Measurements from ENCODE around the gene KMT2B.

Gene KMT2B

DNA sequence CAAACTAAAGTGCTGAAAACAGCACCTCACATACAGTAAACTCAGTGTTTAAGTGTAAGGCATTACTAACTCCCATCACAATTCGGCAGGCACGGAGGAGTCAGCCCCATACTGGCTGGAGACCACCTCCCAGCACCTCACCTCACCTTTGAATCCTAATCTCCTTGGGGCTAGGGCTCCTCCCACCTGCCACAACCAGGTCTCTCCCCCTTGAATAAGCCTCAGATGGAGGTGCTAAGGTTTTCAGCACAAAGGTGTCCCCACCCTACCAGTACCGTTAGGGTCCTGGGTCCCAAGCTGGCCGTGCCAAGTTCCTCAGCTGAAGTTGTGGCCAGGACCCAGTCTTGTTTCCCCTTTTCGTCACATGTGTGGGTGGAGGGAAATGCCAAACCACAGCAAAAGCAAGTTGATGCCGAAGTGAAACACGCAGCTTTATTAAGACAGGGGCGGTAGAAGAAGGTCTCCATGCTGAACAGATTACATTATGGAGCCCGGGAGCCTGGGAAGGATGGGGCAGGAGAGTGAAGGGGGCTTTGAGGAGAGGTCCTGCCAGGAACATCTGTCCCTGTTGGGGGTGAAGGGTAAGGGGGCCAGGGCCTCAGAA, 24.4 kb downstream of the KMT2B start, which contains the start of gene IGFLR1:
Gene IGFLR1, minus strand, starts transcription at position 332 of the 604 bp plus-strand sequence. CDS start 1,272 bp downstream, outside the sequence.
- no peak for DNase-seq (ENCODE audit: low spot score)

DNA sequence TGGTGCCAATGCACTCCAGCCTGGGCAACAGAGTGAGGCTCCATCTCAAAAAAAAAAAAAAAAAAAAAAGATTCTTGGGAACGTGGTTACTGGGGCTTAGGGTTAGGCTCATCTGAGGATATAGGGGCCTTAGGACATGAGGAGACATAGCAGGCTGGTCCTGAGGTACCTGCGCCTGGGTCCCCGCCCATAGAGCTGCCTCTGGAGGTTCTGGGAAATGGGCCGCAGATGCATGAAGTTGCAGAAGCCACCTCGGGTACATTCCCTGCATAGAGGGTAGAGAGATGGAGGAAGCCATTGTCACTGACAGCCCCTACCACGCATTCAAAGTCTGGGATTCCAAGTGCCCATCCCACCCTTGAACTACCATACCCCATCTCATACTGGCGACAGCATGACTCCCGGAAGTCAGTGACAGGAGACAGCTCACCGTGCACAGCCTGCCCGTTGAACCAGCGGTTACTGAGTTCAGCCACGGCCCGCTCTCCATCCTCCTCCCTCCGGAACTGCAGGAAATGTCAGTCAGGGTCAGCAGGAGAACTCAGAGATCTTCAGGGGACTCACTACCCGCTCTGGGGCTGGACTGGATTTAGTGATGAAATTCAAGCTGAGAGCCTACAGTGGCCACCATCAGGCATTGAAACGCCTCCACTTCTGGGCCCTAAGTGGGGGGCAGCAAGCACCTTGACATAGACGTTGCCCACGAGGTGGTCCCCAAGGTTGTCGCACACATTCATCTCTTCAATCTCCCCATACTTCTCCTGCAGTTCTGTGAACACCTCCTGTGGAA, 26.0 kb downstream of the KMT2B start:
- no peak for DNase-seq (ENCODE audit: low spot score)

DNA sequence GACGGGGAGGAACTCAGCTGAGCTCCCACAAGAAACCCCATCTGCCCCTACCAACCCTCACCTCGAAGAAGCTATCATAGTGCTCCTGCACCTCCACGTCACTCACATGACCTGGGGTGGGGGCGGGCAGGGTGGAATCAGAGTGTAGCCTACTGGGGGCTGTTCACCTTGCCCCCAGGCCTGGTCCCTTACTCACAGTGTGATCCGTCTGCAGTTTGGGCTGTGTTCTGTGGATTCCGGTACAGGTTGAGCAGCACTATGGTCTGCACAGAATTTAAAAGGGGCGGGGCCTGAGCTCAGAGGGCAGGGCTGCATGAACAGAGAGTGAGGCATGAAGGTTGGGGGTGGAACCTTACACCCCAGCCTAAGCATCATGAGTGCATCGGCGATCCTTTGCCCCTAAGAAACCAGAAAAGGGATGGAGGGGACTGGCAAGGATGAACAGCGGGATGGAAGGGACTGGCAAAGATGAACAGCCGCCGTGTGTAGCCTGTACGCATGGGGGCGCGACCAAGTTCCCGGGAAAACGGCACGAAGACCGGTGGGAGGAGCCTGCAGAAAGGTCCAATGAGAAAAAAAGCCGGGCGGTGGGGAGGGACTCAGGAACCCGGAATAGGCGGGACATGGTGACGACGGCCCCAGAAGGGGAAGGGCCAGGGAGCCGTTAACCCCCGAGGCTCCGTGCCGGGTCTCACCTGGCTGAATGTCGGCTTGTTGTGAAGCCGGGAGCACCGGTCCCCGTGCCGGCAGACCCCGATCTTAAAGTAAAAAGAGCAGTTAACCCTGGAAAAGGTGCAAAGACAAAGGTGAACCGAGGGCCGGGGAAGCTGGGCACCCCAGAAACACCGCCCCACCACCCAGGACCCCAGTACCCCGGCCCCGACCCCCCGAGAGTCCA, 26.9 kb downstream of the KMT2B start:
- DNase-seq (ENCODE audit: low spot score), result peak; percentile 87

DNA sequence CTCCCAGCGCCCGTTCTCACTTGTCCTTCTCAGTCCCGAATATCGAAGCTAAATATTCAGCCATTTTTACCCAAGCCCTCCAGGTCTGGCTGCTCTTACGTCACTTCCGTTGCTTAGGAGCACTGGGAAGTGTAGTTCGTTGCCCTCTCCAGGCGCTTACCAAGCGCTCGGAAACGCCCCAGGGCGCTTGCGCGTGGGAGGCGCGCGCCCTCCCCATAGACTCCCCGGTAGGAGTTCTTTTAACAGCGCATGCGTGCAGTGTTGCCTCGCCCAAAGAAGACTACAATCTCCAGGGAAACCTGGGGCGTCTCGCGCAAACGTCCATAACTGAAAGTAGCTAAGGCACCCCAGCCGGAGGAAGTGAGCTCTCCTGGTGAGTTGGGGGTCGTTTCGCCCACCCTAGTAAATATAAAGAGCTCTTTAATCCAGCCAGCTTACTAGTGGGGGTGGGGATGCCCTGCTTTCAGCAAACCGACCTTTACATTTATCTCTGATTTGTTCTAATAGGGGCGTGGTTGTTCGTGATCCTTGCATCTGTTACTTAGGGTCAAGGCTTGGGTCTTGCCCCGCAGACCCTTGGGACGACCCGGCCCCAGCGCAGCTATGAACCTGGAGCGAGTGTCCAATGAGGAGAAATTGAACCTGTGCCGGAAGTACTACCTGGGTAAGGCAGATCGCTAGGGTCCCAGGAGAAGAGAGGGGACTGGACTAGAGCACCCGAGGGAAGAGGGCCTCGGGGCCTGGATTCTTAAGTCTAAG, 27.7 kb downstream of the KMT2B start, which contains the start of the genes PSENEN and U2AF1L4:
Gene PSENEN, plus strand, starts transcription at position 324 of the 759 bp plus-strand sequence. Its CDS starts 280 bp downstream, at position 604.
Gene U2AF1L4, minus strand, starts transcription at position 91 of the 759 bp plus-strand sequence. Its CDS starts 27 bp downstream, at position 64.
- DNase-seq (ENCODE audit: low spot score), result peak; percentile 93

DNA sequence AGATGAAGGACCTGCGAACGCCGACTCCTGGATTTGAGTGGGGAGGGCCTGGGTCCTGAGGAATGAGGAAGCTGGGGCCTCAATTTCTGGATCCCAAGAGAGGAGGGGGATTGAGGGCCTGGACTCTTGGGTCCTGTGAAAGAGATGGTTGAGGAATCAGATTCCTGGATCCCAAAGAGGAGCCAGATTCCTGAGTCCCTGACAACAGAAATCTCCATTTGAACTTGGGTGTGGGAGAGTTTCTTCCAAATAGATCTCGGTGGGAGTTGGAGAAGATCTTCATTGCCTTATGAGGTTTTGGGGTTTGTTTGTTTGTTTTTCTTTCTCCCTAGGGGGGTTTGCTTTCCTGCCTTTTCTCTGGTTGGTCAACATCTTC, 28.3 kb downstream of the KMT2B start:
- no peak for DNase-seq (ENCODE audit: low spot score)

DNA sequence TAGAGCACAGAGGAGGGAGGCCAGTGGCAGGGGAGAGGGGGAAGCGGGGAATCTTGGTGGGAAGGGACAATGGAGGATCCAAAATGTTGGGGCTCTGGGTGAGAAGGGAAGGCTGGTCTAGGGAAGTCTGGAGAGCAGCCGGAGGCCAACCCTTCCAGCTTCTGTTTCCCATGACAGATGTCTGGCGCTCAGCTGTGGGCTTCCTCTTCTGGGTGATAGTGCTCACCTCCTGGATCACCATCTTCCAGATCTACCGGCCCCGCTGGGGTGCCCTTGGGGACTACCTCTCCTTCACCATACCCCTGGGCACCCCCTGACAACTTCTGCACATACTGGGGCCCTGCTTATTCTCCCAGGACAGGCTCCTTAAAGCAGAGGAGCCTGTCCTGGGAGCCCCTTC, 28.7 kb downstream of the KMT2B start:
- DNase-seq (ENCODE audit: low spot score), result no peak

DNA sequence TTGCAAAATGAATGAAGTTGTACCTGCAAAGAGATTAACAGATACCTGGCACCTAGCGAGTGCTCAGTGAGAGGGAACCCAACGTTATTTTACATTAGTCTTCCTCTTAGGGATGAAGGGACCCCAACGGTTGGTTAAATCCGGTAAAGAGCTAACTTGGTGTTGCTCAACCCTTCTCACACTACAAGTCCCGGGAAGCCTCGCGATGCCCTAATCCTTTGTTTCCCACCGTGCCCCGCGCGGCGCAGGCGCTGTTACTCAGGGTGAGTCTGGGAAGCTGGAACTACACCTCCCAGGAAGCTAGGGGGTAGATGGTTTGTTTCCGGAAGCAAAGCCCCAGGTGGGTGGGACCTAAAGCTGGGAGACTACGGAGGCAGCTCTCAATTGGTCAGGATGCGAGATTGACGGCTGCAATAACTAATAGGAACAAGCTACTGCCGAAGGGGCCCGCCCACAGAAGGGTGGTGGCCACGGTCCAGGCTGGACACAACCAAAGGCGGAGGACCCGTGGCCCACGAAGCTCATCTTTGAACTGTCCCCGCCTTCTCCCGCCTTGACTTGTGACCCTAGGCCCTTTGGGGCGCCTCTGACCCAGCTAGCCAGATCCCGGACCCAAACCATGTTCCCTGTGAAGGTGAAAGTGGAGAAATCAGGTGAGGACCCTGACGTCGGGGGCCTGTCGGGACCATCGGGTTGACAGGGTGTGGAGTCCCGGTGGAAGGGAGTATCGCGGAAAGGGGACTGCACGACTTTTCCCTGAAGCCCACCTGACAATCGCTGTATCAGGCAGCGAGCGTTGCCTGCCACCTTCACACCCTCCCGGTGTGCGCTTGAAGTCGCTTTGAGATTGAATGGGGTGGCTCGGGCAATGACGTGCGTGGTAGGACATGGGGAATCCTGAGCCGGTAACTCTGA, 30.6 kb downstream of the KMT2B start, which contains the start of gene LIN37:
Gene LIN37, plus strand, starts transcription at position 471 of the 915 bp plus-strand sequence. Its CDS starts 149 bp downstream, at position 620.
- peak; percentile 98 for DNase-seq (ENCODE audit: low spot score)

DNA sequence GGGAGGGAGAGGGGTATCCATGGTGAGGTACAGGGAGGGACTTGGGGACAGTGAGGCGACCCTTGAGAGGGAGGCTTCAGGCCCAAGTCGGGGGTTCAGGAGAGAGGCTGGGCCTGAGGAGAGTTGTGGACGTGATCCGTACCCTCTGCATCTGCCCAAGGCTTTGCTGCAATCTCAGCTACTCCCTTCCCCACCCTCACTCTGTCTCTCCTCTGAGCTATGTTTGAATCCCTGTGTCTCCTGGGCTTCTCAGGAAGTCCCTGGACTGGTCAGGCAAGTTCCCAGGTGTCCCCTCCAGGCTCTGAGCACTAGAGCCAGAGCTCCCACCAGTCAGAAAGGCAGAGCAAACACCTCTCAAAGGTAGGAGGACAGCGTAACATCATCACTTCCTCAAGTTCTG, 32.4 kb downstream of the KMT2B start:
- no peak for DNase-seq (ENCODE audit: low spot score)

DNA sequence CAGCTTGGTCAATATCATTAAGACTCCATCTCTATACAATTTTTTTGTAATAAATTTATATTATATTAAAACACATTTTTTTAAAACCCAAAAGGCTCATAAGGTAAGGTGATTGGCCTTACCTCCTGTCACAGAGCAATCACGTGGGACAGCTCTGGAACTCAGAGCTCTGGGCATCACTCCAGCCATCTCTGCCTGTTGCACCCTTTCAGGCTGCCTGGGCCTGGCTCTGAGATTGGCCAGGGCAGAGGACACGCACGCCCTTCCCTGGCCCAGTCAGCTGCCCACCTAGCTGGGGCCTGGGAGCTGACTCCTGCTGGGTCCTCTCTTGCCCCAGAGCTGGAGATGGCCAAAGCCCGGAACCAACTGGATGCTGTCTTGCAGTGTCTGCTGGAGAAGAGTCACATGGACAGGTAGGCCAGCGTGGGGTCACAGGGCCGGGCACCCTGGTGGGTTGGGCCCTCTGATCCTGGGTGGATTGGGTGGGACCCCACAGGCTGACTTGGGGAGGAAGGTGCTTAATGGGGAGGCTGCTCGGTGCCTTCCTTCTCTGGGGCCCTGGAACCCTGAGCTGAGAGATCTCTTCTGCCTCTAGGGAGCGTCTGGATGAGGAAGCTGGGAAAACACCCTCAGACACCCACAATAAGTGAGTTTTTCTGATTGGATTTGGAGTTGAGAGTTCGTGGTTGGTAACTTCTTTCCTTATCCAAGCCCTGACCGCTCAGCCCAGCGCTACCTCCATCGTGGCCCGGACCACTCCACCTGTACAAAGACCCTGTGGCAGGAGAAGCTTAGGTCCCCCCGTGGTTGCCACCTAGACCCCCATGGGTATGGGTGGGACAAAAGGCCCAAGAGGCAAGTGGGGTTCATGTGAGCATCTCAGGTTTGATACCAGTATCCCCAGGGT, 34.3 kb downstream of the KMT2B start:
- no peak for DNase-seq (ENCODE audit: low spot score)

DNA sequence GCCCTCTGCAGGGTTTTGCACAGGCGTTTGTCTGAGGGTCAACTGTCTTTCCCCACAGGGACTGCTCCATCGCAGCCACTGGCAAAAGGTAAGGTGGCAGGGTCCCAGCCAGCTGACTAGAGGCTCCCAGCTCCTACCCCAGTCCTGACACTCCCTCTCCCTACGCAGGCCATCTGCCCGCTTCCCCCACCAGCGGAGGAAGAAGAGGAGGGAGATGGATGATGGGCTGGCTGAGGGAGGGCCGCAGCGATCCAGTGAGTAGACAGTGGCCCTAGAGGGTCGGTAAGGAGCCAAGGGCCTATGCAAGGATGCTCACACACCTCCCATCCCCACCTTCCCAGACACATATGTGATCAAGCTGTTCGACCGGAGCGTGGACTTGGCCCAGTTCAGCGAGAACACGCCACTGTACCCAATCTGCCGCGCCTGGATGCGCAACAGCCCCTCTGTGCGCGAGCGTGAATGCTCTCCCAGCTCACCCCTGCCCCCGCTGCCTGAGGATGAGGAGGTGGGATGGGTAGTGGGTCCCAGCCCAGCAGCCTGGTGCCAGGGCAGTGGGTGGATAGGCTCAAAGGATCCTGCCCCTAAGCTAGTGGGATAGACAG, 35.0 kb downstream of the KMT2B start:
- DNase-seq (ENCODE audit: low spot score), result no peak

DNA sequence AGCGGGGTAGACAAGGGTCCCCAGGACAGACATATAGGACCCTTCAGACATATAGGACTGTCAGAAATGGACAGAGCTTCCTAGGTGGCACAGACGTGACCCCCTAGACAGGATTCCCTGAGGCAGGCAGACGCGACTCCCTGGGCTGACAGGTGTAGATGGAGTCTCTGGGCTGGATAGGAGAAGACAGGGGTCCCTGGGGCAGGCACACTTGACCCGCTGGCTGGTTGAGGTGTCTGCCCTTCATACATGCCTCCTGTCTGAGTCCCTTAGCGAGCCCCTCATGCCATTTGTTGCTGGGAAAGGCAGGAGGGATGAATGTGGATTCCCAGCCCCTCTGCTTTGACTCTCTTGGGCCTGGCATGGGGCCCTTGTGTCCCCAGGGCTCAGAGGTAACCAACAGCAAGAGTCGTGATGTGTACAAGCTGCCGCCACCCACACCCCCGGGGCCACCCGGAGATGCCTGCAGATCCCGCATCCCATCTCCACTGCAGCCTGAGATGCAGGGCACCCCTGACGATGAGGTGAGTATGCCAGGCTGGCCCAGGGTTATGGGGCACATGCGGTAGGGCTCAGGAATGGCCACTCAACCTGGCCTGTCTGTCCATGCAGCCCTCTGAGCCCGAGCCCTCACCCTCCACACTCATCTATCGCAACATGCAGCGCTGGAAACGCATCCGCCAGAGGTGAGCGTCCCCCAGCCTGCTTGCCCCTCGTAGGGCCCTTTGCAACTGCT, 36.0 kb downstream of the KMT2B start:
- no peak for DNase-seq (ENCODE audit: low spot score)

DNA sequence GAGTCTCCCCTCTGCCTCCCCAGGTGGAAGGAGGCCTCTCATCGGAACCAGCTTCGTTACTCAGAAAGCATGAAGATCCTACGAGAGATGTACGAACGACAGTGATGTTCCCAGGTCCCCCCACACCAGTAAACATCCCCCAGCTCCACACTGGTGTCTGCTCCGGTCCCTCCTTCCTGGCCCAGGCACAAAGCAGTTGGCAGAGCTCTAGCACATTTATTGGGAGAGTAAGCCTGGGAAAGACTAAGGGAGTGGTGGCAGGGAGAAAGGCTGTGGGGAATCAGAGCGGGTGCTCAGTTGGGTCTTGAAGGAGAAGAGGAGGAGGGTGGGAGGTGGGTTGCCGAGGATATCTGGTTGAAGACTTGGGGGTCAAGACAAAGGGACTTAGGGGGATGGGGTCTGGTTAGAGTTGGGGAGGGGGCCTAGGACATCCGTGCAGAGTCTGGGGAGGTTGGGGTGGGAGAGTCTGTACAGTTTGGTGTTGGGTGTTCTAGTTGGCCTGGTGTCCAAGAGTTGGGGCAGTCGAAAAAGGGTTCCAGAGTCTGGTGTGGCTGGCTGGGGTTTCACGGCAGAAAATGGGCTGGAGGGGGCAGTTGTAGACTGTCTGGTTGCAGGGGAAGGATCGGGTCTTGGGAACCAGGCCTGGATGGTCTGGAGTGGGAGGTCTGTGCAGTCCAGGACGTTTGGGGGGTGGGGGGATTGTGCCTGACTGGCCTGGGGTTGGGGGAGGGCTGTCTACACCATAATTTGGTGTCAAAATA, 36.7 kb downstream of the KMT2B start:
- DNase-seq (ENCODE audit: low spot score), result no peak

DNA sequence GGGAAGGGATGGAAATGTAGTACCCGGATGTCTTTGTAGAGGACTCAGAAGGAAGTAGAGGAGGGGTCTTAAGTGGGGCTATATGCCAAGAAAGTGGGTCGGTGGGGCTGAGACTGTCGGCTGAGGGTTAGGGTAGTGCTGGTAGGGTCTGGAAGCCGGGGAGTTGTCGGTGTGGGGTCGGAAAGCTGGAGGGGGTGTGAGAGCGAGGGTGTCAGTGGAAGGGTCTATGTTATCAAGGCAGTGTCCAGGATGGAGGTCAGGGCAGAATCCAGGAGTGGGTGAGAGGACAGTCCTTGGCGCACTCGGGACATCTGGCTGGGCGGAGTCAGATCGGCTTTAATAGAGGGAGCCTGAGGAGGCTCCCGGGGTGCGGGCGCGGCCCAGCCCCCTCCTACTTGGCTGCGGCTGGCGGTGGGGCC, 37.3 kb downstream of the KMT2B start:
- no peak for DNase-seq (ENCODE audit: low spot score)

DNA sequence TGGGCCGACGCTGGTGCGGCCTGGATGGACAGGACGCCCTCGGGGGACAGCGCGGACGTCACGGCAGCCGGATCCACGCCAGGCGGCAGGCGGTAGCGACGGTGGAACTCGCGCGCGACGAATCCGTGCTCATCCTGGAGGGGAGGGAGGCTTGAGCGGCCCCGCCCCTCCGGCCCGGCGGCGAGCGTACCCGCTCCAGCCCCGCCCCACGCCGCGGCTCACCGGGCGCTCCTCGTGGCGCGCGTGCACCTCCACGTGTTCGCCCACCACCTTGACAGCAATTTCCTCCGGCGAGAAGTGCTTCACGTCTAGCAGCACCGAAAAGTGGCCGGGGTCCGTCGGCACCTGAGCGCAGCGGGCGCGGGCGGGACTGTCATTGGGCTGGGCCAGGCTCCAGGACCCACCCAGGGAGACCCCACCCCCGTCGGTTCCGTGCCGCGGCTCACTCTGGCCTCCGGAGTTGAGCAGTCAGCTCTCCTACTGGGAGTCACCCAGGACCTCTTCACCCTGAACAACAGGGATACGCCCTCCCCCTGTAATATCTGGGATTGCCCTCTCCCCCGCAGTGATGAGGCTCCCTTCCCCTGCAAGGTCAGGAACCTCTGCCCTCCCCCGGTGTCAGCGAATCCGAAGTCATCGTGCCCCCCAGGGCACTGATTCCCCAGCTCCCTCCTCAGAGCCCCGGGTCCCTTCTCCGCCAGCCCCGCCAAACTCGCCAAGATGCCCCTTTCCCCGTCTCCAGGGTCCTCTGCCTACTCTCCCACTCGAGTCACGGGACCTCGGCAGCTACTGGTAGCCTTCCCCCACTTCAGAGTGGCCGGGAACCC, 38.0 kb downstream of the KMT2B start:
- no peak for DNase-seq (ENCODE audit: low spot score)

DNA sequence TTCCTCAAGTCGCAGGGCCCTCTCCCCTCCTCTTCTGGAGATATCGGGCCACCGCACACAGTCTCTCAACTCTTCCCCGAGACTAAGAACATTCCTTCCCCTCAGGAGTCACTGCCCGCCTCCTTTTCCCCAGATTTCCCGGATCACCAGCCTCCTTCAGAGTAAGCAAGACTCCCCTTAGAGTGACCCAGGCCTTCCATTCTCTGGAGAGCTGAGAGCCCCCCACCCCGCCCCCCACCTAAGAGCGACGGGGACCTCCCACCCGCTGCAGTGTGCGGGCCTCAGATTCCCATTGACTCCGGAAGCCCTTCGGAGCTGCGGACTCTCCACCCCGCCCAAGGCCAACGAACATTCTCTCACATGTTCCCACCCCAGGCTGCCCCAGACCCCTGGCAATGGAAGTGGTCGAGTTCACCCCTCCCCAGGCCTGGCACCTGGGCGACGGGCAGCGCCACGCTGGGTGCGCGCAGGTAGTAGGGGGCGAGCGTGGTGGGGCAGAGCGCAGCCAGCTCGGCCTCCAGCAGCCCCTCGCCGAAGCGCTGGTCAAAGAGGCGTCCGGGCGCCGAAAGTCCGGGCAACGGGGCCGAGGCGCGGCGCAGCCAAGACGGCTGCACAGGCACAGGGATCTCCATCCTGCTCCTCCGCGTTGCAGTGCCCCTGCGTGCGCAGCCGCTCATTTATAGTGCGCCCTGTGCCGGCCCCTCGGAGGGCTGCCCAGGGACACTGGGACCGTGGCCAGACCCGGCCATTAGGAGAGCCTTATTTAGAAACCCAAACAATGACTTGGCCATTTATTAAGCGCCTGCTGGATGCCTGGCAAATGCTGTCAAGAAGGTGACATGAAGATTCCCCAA, 38.8 kb downstream of the KMT2B start, which contains the start of gene HSPB6:
Gene HSPB6, minus strand, starts transcription at position 653 of the 854 bp plus-strand sequence. Its CDS starts 21 bp downstream, at position 632.
- DNase-seq (ENCODE audit: low spot score), result no peak

All from HuH-7 (cell line).